Gastrocnemius medialis (tissue), 4 donors: Measurements from ENCODE around the gene CEACAM4. TPM values are rescaled to one million over a fixed set of nuclear protein-coding genes. Genes with fewer than 3 reads are reported as not detected.

ENCODE experiments used
- ATAC-seq, 2 donors: fragments of 150-250 bp; one replicate each; pipeline ENCODE4 v1.9.1; 2016
- DNase-seq, 2 donors: peaks; one replicate each; pipeline ENCODE4 v3.0.0-alpha.2; 2019
- H3K27ac ChIP-seq, 4 donors: fragments of 200-600 bp; sonication (generic); 1 replicate in 1 of 4; 2 replicates in 3 of 4; pipeline ENCODE4 v1.5.1; 2016 to 2018; ENCODE audit warnings: mild to moderate bottlenecking in 2 of 4, moderate library complexity in 1 of 4
- H3K27me3 ChIP-seq, 3 donors: fragments of 200-600 bp; sonication (generic) in 2 of 3; 1 replicate in 1 of 3; 2 replicates in 2 of 3; pipeline versions ENCODE4 v1.5.1 to v1.6.0; 2016 to 2019; ENCODE audit warnings: mild to moderate bottlenecking in 1 of 3, moderate library complexity in 1 of 3
- H3K36me3 ChIP-seq, 2 donors: fragments of 200-600 bp; sonication (generic) in 1 of 2; one replicate each; pipeline ENCODE4 v1.5.1; 2017 to 2018
- H3K4me1 ChIP-seq, 2 donors: fragments of 200-600 bp; sonication (generic) in 1 of 2; one replicate each; pipeline ENCODE4 v1.5.1; 2016 to 2017; ENCODE audit warnings: mild to moderate bottlenecking in 2 of 2
- H3K4me3 ChIP-seq, 4 donors: fragments of 200-600 bp; sonication (generic) in 3 of 4; 1 replicate in 1 of 4; 2 replicates in 3 of 4; pipeline ENCODE4 v1.5.1; 2016 to 2019; ENCODE audit warnings: mild to moderate bottlenecking in 2 of 4
- H3K9me3 ChIP-seq, 3 donors: fragments of 200-600 bp; sonication (generic) in 2 of 3; 1 replicate in 1 of 3; 2 replicates in 2 of 3; pipeline ENCODE4 v1.5.1; 2016 to 2019
- CTCF ChIP-seq, 5 experiments: fragments of 450-650 bp in 3 of 5; fragments of 200-600 bp in 2 of 5; sonication (generic) in 2 of 5; IDR thresholded peaks in 4 of 5; conservative IDR thresholded peaks in 1 of 5; 1 replicate in 4 of 5; 2 replicates in 1 of 5; pipeline ENCODE4 v1.5.1; 2016 to 2019; ENCODE audit warnings: antibody characterized with exemption in 5 of 5, mild to moderate bottlenecking in 3 of 5, moderate library complexity in 3 of 5
- POLR2A ChIP-seq, 2 donors: fragments of 450-650 bp; IDR thresholded peaks; one replicate each; pipeline ENCODE4 v1.6.1; 2017; ENCODE audit warnings: antibody characterized with exemption in 2 of 2, mild to moderate bottlenecking in 2 of 2, moderate library complexity in 2 of 2
- in situ Hi-C, 4 donors: fragments of 200-750 bp; cut with MboI; loops; one replicate each; pipeline versions ENCODE4 v1.15.0 to v1.8.0; 2017; ENCODE audit warnings: low sequenced_read_pairs in 4 of 4
- intact Hi-C: fragments of 100-400 bp; cut with DNase I; formaldehyde crosslinking; loops from one replicate; pipeline ENCODE4 v1.15.1; 2023; ENCODE audit warnings: low total_unique reads
- total RNA-seq, 4 donors: library from RNA; depleted of rRNA; stranded (reverse); fragments of >200 nt; gene quantifications; one replicate each; pipeline versions ENCODE4 v1.1.0 to v1.2.3, GENCODE V29; 2016

The CEACAM4 gene
- total RNA-seq, 4 donors from 2014 or later = 0.81 to 2.7 TPM; not detected in 2

- DNase-seq (no peak), ATAC-seq (no peak)
- no peaks in the 10 kb centered on the region for H3K4me1 ChIP-seq
- in situ Hi-C loops (no loop called here), intact Hi-C loops (no loop called here)
- TF ChIP-seq POLR2A (IDR thresholded peaks at IDR 0.05) (no peak), CTCF (IDR thresholded peaks at IDR 0.05 in 4 of 5, conservative IDR thresholded peaks at IDR 0.05 in 1 of 5) (no peak)
- no peak overlapping the region for H3K27ac ChIP-seq
- H3K36me3 ChIP-seq = no peaks in the 10 kb centered on the region
- H3K4me3 ChIP-seq = no peak overlapping the region
- no peaks in the 10 kb centered on the region for H3K9me3 ChIP-seq
- H3K27me3 ChIP-seq = no peaks in the 10 kb centered on the region
These were observed 49.0 kb downstream of the CEACAM4 start for GRCh38 chr19:41577833-41578232.

- DNase-seq = no peak
- H3K9me3 ChIP-seq = no peaks in the 10 kb centered on the region
- intact Hi-C loops (no loop called here), in situ Hi-C loops (no loop called here)
- no peak overlapping the region for H3K4me3 ChIP-seq
- TF ChIP-seq CTCF (IDR thresholded peaks at IDR 0.05 in 4 of 5, conservative IDR thresholded peaks at IDR 0.05 in 1 of 5) (no peak), POLR2A (IDR thresholded peaks at IDR 0.05) (no peak)
- no peaks in the 10 kb centered on the region for H3K36me3 ChIP-seq
- no peak overlapping the region for H3K27ac ChIP-seq
- ATAC-seq = no peak
- no peaks in the 10 kb centered on the region for H3K27me3 ChIP-seq
- no peaks in the 10 kb centered on the region for H3K4me1 ChIP-seq
These were observed 49.6 kb downstream of the CEACAM4 start for GRCh38 chr19:41577144-41577830.

- DNase-seq (peak; percentile 11 to 32), ATAC-seq (peak in 1 of 2 donors; percentile 39)
- TF ChIP-seq POLR2A (IDR thresholded peaks at IDR 0.05) (no peak), CTCF (IDR thresholded peaks at IDR 0.05 in 4 of 5, conservative IDR thresholded peaks at IDR 0.05 in 1 of 5) (no peak)
- Histone ChIP-seq H3K27me3 (no peaks in the 10 kb centered on the region), H3K36me3 (no peaks in the 10 kb centered on the region), H3K27ac (no peak within 1 kb of the TSS), H3K9me3 (no peaks in the 10 kb centered on the region), H3K4me1 (no peaks in the 10 kb centered on the region), H3K4me3 (no peak within 1 kb of the TSS)
- in situ Hi-C loops = no loop called here
- intact Hi-C loops = no loop called here
These were observed 50.9 kb downstream of the CEACAM4 start, which contains the start of gene CEACAM21 for GRCh38 chr19:41575998-41576397. Gene CEACAM21 (plus strand): TSS chr19:41576166. CDS start chr19:41576275, 109 bp downstream.

GRCh38 chr19:41570639-41571112 lies 56.2 kb downstream of the CEACAM4 start:
- no peak overlapping the region for H3K4me3 ChIP-seq
- intact Hi-C loops (loop anchor here (1.0 kb wide), 1 partner anchor 121 kb away; no protein-coding TSS in a partner anchor), in situ Hi-C loops (loop anchor here in 1 of 4 donors (5.0 kb wide), 1 partner anchor 118 kb away; no protein-coding TSS in a partner anchor)
- peaks cover 0 to 12% (median 0%) of the 10 kb centered on the region in 3 donors for H3K27me3 ChIP-seq
- H3K36me3 ChIP-seq = no peaks in the 10 kb centered on the region
- ATAC-seq (no peak), DNase-seq (peak; percentile 9 to 38)
- no peaks in the 10 kb centered on the region for H3K4me1 ChIP-seq
- TF ChIP-seq POLR2A (IDR thresholded peaks at IDR 0.05) (no peak), CTCF (IDR thresholded peaks at IDR 0.05 in 4 of 5, conservative IDR thresholded peaks at IDR 0.05 in 1 of 5) (peak; percentile 31 to 71 (median 63))
- no peak overlapping the region for H3K27ac ChIP-seq
- H3K9me3 ChIP-seq = no peaks in the 10 kb centered on the region
